SU-DHL-6 (cell line): Measurements from ENCODE around the gene FOXP2.
"Not testable (repeated sequence)": the region's sequence is repeated elsewhere in the genome, so short reads cannot be mapped to it uniquely, and the experiment has no call there.

ENCODE experiments used
- H2AFZ ChIP-seq: fragments of 200-600 bp; sonication (generic); 2 replicates; pipeline ENCODE4 v1.6.1; 2014; ENCODE audit warnings: low read depth, mild to moderate bottlenecking, moderate library complexity, mixed read lengths, antibody characterized with exemption, low read length; ENCODE audit not compliant: severe bottlenecking
- H3F3A ChIP-seq: fragments of 200-600 bp; shearing (Covaris generic); 2 replicates; pipeline ENCODE4 v1.6.0; 2016; ENCODE audit warnings: antibody characterized with exemption, mild to moderate bottlenecking; ENCODE audit not compliant: insufficient read depth
- H3K27ac ChIP-seq: fragments of 200-600 bp; sonication (generic); 2 replicates; pipeline ENCODE4 v1.5.1; 2016; ENCODE audit warnings: low read depth, mild to moderate bottlenecking, low read length, moderate library complexity, mixed read lengths
- H3K27me3 ChIP-seq: fragments of 200-600 bp; sonication (generic), shearing (Covaris generic); 2 replicates; pipeline ENCODE4 v1.6.0; 2014; ENCODE audit warnings: mild to moderate bottlenecking, low read length
- H3K36me3 ChIP-seq: fragments of 200-600 bp; sonication (generic); 2 replicates; pipeline ENCODE4 v1.6.1; 2014; ENCODE audit warnings: mild to moderate bottlenecking, low read length, mixed read lengths
- H3K4me2 ChIP-seq: fragments of 300-600, 200-600 bp; shearing (Covaris generic), sonication (generic); 2 replicates; pipeline ENCODE4 v1.6.0; 2014; ENCODE audit warnings: low read length, low read depth, mild to moderate bottlenecking; ENCODE audit not compliant: poor library complexity, severe bottlenecking
- H3K4me3 ChIP-seq: fragments of 200-600 bp; sonication (generic); 2 replicates; pipeline ENCODE4 v1.5.1; 2014; ENCODE audit warnings: antibody characterized with exemption, low read length, mild to moderate bottlenecking, mixed read lengths; ENCODE audit not compliant: insufficient read depth, poor library complexity, severe bottlenecking
- H3K79me2 ChIP-seq: fragments of 200-600 bp; sonication (generic); 2 replicates; pipeline ENCODE4 v1.6.1; 2014; ENCODE audit warnings: mild to moderate bottlenecking, low read length, moderate library complexity; ENCODE audit not compliant: insufficient read depth
- H3K9ac ChIP-seq: fragments of 200-600 bp; sonication (generic); 2 replicates; pipeline ENCODE4 v1.7.0; 2014; ENCODE audit warnings: mild to moderate bottlenecking, low read length
- H3K9me2 ChIP-seq: fragments of 200-600 bp; sonication (generic); replicated peaks from 2 replicates; pipeline ENCODE4 v1.6.1; 2014; ENCODE audit warnings: low read length; ENCODE audit not compliant: insufficient read depth
- H3K9me3 ChIP-seq: fragments of 200-600 bp; sonication (generic); 2 replicates; pipeline ENCODE4 v1.6.1; 2014; ENCODE audit warnings: low read length, mixed read lengths; ENCODE audit not compliant: insufficient read depth
- H4K20me1 ChIP-seq: fragments of 200-600 bp; sonication (generic); 2 replicates; pipeline ENCODE4 v1.6.1; 2014; ENCODE audit warnings: low read depth, mild to moderate bottlenecking, antibody characterized with exemption, low read length, moderate library complexity, mixed read lengths
- CTCF ChIP-seq: fragments of 200-600 bp; sonication (generic); IDR thresholded peaks from one replicate; pipeline ENCODE4 v1.5.1; 2017; ENCODE audit warnings: antibody characterized with exemption, mild to moderate bottlenecking, low read length, moderate library complexity; ENCODE audit not compliant: insufficient read depth, poor library complexity, severe bottlenecking
- EZH2phosphoT487 ChIP-seq: fragments of 200-600 bp; sonication (generic), shearing (Covaris generic); conservative IDR thresholded peaks from 2 replicates; pipeline ENCODE4 v1.6.1; 2018; ENCODE audit warnings: mild to moderate bottlenecking, antibody characterized with exemption, low read length, moderate library complexity, mixed read lengths

The FOXP2 gene

GRCh38 chr7:114432703-114433102, 18.1 kb downstream of the FOXP2 start:
- Histone ChIP-seq H3K4me2 (no peak overlapping the region), H3K9me2 (no peaks in the 10 kb centered on the region), H3K9ac (no peak overlapping the region), H3K9me3 (no peaks in the 10 kb centered on the region), H3K27ac (no peak overlapping the region), H3K79me2 (no peaks in the 10 kb centered on the region), H3K27me3 (no peaks in the 10 kb centered on the region), H3F3A (no peaks in the 10 kb centered on the region), H4K20me1 (no peaks in the 10 kb centered on the region; the same call in 1 of the 2 replicates), H2AFZ (no peak overlapping the region), H3K4me3 (no peak overlapping the region), H3K36me3 (no peaks in the 10 kb centered on the region)
- TF ChIP-seq EZH2phosphoT487 (no peak), CTCF (no peak)

DNA sequence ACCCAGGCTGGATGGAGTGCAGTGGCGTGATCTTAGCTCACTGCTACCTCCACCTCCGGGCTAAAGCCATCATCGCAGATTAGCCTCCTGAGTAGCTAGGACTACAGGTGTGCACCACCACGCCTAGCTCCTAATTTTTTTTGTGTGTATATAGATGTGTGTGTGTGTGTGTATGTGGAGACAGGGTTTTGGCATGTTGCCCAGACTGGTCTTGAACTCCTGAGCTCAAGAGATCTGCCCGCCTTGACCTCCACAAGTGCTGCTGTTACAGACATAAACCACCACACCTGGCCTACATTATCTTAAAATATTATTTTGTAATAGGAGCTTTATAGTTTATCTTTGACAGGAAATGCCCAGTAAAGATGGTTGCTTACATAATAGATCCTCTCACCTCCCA, 25.0 kb downstream of the FOXP2 start:
- Histone ChIP-seq H2AFZ (no peak overlapping the region), H3K27ac (no peak overlapping the region), H3K27me3 (no peaks in the 10 kb centered on the region), H3K9me3 (no peaks in the 10 kb centered on the region), H4K20me1 (no peaks in the 10 kb centered on the region), H3K4me2 (no peak overlapping the region), H3K79me2 (no peaks in the 10 kb centered on the region), H3F3A (no peaks in the 10 kb centered on the region), H3K9ac (no peak overlapping the region), H3K36me3 (no peaks in the 10 kb centered on the region), H3K9me2 (no peaks in the 10 kb centered on the region), H3K4me3 (no peak overlapping the region)
- TF ChIP-seq EZH2phosphoT487 (no peak), CTCF (no peak)

GRCh38 chr7:114440927-114441326, 26.3 kb downstream of the FOXP2 start:
- H3K79me2 ChIP-seq, H3K36me3 ChIP-seq, H4K20me1 ChIP-seq, H3K9ac ChIP-seq, H3K4me3 ChIP-seq, H3K27ac ChIP-seq, H3K9me3 ChIP-seq, H3K4me2 ChIP-seq, H2AFZ ChIP-seq, H3K27me3 ChIP-seq, H3F3A ChIP-seq, H3K9me2 ChIP-seq: not testable (repeated sequence)

GRCh38 chr7:114444196-114444595, 29.6 kb downstream of the FOXP2 start:
- no peak overlapping the region for H3K9ac ChIP-seq
- TF ChIP-seq EZH2phosphoT487, result no peak
- no peak for TF ChIP-seq CTCF
- no peak overlapping the region for H3K27ac ChIP-seq
- H3F3A ChIP-seq, result no peaks in the 10 kb centered on the region
- H3K79me2 ChIP-seq, result no peaks in the 10 kb centered on the region
- H3K36me3 ChIP-seq, result no peaks in the 10 kb centered on the region
- no peaks in the 10 kb centered on the region for H4K20me1 ChIP-seq
- no peak overlapping the region for H3K4me3 ChIP-seq
- H2AFZ ChIP-seq, result no peak overlapping the region
- no peaks in the 10 kb centered on the region for H3K9me2 ChIP-seq
- no peaks in the 10 kb centered on the region for H3K9me3 ChIP-seq
- no peak overlapping the region for H3K4me2 ChIP-seq
- no peaks in the 10 kb centered on the region for H3K27me3 ChIP-seq
